SJSA1 (cell line): ENCODE data around the gene SLC43A2. TPM values are rescaled to one million over a fixed set of nuclear protein-coding genes. Genes with fewer than 3 reads are reported as not detected.

Experiments
- DNase-seq, 2 experiments: peaks; one replicate each; pipeline ENCODE4 v3.0.0-alpha.2; 2015 to 2020; ENCODE audit warnings: low spot score in 2 of 2, low read depth in 1 of 2
- H3K27ac ChIP-seq: fragments of 250-450 bp; sonication (Bioruptor Pico); 2 replicates; pipeline ENCODE4 v1.5.1; 2020; ENCODE audit warnings: mild to moderate bottlenecking, moderate library complexity
- H3K27me3 ChIP-seq: fragments of 250-450 bp; sonication (Bioruptor Pico); replicated peaks from 2 replicates; pipeline ENCODE4 v1.5.1; 2020; ENCODE audit warnings: mild to moderate bottlenecking, moderate library complexity
- H3K36me3 ChIP-seq: fragments of 250-450 bp; sonication (Bioruptor Pico); 2 replicates; pipeline ENCODE4 v1.5.1; 2020; ENCODE audit warnings: mild to moderate bottlenecking
- H3K4me1 ChIP-seq: fragments of 250-450 bp; sonication (Bioruptor Pico); replicated peaks from 2 replicates; pipeline ENCODE4 v1.6.1; 2021; ENCODE audit warnings: mild to moderate bottlenecking
- H3K4me3 ChIP-seq: fragments of 250-450 bp; sonication (Bioruptor Pico); 2 replicates; pipeline ENCODE4 v1.5.1; 2020; ENCODE audit warnings: mild to moderate bottlenecking
- H3K9me3 ChIP-seq: fragments of 250-450 bp; sonication (Bioruptor Pico); replicated peaks from 2 replicates; pipeline ENCODE4 v1.5.1; 2020; ENCODE audit warnings: mild to moderate bottlenecking
- total RNA-seq: library from RNA; depleted of rRNA; stranded (reverse); fragments of >200 nt; shearing (Covaris generic); gene quantifications from 2 replicates; pipeline ENCODE4 v1.2.3, GENCODE V29; 2014

The SLC43A2 gene
- total RNA-seq, 1 experiment from 2014 or later: 3.4 TPM

DNA sequence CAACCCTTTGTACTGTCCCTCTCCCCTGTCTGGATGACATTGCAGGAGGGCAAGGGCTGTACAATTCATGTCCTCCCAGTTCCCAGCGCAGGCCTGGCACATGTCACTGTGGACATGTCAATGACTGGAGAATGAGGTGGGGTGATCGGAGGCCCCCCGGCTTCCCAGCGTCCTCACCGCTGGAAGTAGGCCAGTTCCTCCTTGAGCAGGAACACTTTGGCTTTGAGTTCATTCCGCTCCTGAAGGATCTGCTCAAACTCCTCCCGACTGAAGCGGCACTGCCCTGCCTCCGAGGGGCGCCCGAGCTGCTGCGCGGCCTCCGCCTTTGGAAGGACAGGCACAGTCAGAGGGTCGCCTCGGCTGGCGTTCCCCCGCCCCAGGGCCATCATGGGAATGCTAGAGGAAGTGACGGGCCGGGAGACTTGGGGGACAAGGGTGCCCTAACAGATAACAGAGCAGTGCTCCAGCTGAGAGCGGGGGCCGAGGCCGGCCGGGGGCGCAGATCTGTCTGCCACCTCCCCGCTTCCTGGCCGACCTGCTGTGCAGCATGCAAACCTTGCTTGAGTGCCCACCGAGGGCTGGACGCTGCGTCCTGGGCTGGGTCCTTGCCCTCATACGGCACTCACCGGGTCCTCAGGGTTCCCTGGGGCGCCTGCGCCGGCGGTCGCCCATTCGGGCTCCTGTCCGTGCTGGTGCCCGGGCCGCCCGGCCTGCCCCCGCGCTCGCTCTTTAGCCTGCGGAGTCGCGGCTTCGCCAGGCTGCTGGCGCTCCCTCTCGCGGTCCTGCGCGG lies 19.7 kb upstream of the SLC43A2 start:
- DNase-seq: no peak
- Histone ChIP-seq H3K27me3 (no peaks in the 10 kb centered on the region; the same call in 1 of the 2 replicates), H3K27ac (no peak overlapping the region), H3K36me3 (peaks cover 43% of the 10 kb centered on the region), H3K9me3 (0 out of 2 replicates have a peak, but pooled peaks cover 2% of the 10 kb centered on the region), H3K4me3 (peak overlapping the region; percentile 26), H3K4me1 (peaks cover 40% of the 10 kb centered on the region)

DNA sequence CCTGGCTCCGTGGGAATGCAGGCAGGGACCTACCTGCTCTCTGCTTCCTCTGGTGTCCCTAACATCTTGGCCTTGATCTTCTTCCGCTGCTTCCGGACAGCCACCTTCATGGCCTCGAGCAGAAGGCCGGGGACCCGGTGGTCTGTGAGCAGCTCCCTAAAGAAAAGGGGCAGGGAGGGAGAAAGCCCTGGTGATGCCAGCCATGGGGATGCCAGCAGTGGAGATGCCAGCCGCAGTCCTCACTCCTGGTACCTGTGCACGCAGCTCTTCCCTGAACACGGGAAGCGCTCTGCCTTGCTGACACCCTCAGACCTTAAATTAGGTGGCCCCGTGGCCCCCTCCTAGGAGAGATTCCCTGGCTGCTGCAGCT lies 19.2 kb upstream of the SLC43A2 start:
- peaks cover 41% of the 10 kb centered on the region for H3K4me1 ChIP-seq
- H3K36me3 ChIP-seq: peaks cover 37% of the 10 kb centered on the region
- H3K9me3 ChIP-seq: 0 out of 2 replicates have a peak, but pooled peaks cover 2% of the 10 kb centered on the region
- H3K27me3 ChIP-seq: no peaks in the 10 kb centered on the region; the same call in 1 of the 2 replicates
- no peak overlapping the region for H3K4me3 ChIP-seq
- no peak for DNase-seq
- H3K27ac ChIP-seq: no peak overlapping the region

DNA sequence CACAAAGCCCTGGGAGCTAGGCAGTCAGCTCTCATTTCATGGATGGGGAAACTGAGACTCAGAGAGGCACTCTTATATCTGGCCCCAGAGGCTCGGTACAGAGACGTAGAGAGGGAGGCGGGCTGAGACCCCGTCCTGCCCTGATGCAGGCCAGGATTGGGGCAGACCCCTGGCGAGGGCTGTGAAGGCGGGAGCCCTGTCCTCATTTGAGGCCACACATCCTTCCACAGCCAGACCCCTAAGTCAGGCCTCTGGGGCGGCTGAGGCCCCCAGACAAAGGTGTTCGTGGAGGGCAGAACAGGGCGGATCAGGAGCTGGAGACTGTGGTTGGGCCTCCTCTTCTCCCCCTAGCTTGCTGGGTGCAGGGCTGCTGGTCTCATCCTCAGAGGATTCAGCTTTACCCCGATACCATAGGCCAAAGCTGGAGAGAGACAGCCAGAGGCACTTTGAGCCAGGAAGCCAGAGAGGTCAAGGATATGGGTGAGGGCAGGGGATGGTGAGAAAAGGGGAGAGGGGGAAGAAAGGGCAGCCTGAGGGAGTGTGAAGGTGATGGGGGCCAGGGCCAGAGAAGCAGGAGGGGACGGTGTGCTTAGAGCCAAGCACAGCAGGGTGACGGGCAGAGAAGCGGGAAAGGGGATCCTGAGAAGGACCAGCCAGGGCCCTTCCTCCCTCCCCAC lies 17.7 kb upstream of the SLC43A2 start:
- H3K27me3 ChIP-seq: no peaks in the 10 kb centered on the region; the same call in 1 of the 2 replicates
- H3K36me3 ChIP-seq: peaks cover 23% of the 10 kb centered on the region
- no peak overlapping the region for H3K27ac ChIP-seq
- H3K9me3 ChIP-seq: 0 out of 2 replicates have a peak, but pooled peaks cover 2% of the 10 kb centered on the region
- H3K4me3 ChIP-seq: no peak overlapping the region
- DNase-seq: no peak
- H3K4me1 ChIP-seq: peaks cover 41% of the 10 kb centered on the region

DNA sequence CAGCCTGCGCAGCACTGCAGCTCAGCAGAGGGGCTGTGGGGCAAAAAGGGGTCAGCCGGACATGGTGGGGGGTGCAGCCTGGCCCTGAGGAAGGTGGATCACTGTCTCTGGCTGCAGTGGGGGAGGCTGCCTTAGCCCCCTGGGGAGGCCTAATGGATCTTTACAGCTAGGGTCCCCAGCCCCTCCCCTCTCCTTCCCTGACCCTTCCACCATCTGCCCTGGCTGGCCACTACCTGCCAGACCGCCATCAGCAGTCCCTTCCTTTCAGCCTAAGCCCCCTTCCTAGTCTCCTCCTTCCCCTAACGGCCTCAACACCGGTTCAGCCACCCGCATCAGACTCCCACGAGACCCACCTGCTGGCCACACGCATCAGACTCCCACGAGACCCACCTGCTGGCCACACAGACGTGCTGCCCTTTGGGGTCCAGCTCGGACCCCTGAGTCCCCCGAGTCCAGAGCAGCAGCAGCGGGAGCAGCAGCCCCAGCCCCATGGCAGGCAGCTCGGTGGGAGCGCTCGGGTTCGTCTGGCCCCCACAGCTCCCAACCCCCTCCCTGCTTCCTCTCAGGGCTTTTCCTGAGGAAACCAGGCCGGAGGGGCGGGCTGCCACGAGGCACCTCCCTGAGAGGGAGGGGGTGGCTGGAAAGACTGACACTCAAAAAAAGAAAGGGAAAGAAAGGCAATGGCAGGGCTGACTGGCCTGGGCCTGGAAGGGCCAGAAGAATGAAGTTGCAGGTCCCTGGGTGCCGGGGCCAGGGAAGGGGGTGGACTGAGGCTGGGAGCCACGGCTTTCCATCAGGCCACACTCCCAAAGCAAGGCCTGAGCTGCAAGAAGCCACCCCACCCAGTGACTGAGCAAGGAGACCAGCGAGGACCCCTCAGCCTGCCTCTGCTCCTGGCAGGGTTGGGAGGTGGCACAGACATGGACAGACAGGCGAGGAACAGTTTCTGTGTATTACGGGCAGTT lies 16.9 kb upstream of the SLC43A2 start, which contains the start of gene SCARF1:
Gene SCARF1, minus strand, starts transcription at position 526 of the 965 bp plus-strand sequence. Its CDS starts 35 bp downstream, at position 491.
- no peak for DNase-seq
- Histone ChIP-seq H3K36me3 (peaks cover 14% of the 10 kb centered on the region), H3K27me3 (no peaks in the 10 kb centered on the region; the same call in 1 of the 2 replicates), H3K27ac (no peak within 1 kb of the TSS), H3K9me3 (0 out of 2 replicates have a peak, but pooled peaks cover 2% of the 10 kb centered on the region), H3K4me1 (peaks cover 38% of the 10 kb centered on the region), H3K4me3 (no peak within 1 kb of the TSS)

DNA sequence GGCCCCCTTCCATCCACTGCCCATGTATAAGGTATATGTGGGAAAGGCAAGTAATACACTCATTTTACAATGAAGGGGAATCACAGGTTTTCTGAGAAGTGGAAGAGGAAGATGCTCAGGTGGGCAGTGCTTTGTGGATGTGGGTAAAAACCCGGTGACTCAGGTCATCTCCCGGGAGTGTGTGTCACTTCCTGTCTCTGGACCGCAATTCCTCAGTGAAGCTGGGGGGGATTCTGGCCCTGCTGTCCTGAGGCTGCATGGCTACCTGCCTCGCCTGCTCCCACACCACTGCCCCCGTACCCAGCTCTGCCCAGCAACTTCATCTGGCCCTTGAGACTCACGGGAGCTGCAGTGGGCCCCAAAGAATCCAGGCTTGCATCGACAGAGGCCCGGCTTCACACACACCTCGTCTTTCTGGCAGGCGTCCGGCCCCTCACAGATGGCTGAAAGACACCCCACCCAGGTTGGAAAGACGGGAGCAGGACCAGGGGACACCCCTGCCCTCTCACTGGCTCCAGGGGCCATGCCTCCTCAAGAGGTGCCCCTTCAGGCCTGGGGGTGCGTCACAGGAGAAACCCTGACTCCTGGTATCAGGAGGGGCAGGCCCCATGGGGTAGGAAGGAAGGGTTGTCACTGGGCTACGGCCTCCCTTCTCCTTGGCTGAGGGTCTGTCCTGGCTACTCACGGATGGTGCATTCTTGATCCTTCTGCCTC lies 16.0 kb upstream of the SLC43A2 start:
- peaks cover 7% of the 10 kb centered on the region for H3K36me3 ChIP-seq
- DNase-seq: peak in 1 of 2 experiments; percentile 15

DNA sequence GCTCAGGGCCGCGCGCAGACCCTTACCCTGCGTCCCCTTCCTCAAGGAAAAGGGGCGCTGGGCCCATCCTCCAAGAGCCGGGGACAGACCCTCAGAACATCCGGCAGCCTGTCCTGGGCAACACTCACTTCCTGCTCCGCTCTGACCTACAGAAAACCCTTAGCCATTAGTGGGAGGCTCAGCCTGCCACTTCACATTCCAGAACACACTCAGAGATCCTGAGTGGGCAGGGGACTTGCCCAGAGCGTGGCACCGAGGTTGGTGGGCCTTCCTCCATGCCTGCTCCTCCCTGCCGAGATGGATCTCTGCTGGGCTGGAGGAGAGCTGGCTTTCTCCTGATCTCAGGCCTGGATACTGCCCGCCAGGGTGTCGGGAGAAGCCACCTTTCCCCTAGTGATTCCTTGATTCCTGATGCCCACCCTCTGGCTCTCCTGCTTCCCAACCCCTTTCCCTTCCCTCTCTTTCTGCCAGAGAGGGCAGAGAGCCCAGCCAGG lies 15.4 kb upstream of the SLC43A2 start:
- H3K4me1 ChIP-seq: peaks cover 25% of the 10 kb centered on the region
- peak in 1 of 2 experiments; percentile 12 for DNase-seq
- no peak overlapping the region for H3K27ac ChIP-seq
- no peak overlapping the region for H3K4me3 ChIP-seq
- peaks cover 7% of the 10 kb centered on the region for H3K36me3 ChIP-seq
- H3K27me3 ChIP-seq: no peaks in the 10 kb centered on the region; the same call in 1 of the 2 replicates
- H3K9me3 ChIP-seq: 0 out of 2 replicates have a peak, but pooled peaks cover 2% of the 10 kb centered on the region

More for the DNA sequence above, 16.0 kb upstream of the SLC43A2 start:
- Histone ChIP-seq H3K27me3 (no peaks in the 10 kb centered on the region; the same call in 1 of the 2 replicates), H3K27ac (no peak overlapping the region), H3K4me1 (peaks cover 31% of the 10 kb centered on the region), H3K4me3 (no peak overlapping the region), H3K9me3 (0 out of 2 replicates have a peak, but pooled peaks cover 2% of the 10 kb centered on the region)

DNA sequence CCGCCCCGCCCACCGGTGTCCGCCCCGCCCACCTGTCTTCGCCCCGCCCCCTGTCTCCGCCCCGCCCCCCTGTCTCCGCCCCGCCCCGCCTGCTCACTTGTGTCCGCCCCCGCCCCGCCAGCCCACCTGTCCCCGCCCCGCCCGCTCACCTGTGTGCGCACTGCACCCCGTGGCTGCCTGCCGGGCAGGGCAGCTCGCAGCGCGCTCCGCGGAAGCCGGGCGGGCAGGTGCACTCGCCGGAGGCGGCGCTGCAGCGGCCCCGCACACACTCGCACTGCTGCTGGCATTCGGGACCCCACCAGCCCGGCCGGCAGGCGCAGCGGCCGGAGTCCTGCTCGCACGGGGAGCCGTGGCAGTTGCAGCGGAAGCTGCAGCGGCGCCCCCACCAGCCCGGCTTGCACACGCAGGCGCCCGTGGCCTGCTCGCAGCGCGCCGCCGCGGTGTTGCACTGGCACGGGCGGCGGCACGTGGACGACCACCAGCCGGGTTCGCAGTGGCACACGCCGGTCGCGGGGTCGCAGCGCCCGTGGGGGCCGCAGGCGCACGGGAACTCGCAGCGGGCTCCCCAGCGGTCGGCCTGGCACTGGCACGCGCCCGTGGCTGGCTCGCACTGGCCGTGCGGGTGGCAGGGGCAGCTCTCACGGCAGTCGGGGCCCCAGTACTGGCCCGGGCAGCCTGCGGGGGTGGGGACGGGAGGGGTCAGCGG lies 14.8 kb upstream of the SLC43A2 start:
- H3K9me3 ChIP-seq: 0 out of 2 replicates have a peak, but pooled peaks cover 2% of the 10 kb centered on the region
- no peak overlapping the region for H3K27ac ChIP-seq
- no peaks in the 10 kb centered on the region; the same call in 1 of the 2 replicates for H3K27me3 ChIP-seq
- DNase-seq: no peak
- H3K36me3 ChIP-seq: peaks cover 7% of the 10 kb centered on the region
- peak overlapping the region; percentile 30 for H3K4me3 ChIP-seq
- H3K4me1 ChIP-seq: peaks cover 21% of the 10 kb centered on the region

DNA sequence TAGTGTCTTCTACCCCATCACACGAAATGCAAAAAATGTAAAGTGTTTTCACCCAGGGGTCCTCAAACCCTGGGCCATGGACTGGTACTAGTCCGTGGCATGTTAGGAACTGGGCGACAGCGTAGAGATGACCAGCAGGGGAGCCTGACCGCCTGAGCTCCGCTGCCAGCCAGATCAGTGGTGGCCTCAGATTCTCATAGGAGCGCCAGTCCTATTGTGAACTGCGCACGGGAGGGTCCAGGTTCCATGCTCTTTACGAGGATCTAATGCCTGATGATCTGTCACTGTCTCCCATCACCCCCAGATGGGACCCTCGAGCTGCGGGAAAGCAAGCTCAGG lies 12.4 kb upstream of the SLC43A2 start:
- no peak for DNase-seq
- 0 out of 2 replicates have a peak, but pooled peaks cover 2% of the 10 kb centered on the region for H3K9me3 ChIP-seq
- H3K4me1 ChIP-seq: peaks cover 17% of the 10 kb centered on the region
- no peaks in the 10 kb centered on the region; the same call in 1 of the 2 replicates for H3K36me3 ChIP-seq
- no peak overlapping the region for H3K27ac ChIP-seq
- H3K27me3 ChIP-seq: no peaks in the 10 kb centered on the region; the same call in 1 of the 2 replicates
- no peak overlapping the region for H3K4me3 ChIP-seq

DNA sequence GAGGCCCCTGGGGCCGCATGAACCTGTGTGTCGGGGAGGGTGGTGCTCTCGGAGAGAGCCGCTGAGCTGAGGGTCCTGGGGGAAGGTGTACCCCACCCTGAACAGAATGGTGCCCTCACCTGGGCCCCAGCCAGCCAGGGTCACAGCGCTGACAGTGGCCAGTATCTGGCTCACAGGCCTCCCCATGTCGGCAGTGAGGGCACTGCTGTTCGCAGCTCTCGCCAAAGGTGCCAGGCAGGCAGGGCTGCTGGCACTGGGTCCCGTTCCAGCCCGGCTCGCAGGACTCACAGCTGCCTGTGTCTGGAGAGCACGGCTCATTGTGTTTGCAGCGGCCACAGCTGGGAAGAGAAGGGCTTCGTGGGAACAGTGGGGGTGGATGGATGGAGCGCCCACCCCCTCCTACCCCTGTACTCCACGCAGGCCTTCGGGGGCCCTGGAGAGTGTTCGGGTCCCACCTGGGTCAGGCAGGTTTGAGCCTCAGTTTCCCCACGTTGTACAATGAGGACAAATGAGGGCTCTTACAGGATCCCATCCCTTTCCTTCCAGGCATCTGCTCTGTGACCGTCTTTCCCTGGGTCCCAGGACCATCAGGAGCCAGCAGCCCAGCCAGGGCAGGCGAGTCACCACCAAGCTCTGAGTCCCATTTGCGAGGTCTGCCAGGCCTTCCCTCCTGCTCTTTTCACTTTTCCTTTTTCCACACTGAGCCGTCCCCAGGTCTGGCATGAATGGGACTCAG lies 11.9 kb upstream of the SLC43A2 start:
- 0 out of 2 replicates have a peak, but pooled peaks cover 2% of the 10 kb centered on the region for H3K9me3 ChIP-seq
- no peaks in the 10 kb centered on the region for H3K36me3 ChIP-seq
- H3K4me3 ChIP-seq: no peak overlapping the region
- H3K4me1 ChIP-seq: peaks cover 17% of the 10 kb centered on the region
- no peak for DNase-seq
- H3K27ac ChIP-seq: no peak overlapping the region
- H3K27me3 ChIP-seq: no peaks in the 10 kb centered on the region; the same call in 1 of the 2 replicates

DNA sequence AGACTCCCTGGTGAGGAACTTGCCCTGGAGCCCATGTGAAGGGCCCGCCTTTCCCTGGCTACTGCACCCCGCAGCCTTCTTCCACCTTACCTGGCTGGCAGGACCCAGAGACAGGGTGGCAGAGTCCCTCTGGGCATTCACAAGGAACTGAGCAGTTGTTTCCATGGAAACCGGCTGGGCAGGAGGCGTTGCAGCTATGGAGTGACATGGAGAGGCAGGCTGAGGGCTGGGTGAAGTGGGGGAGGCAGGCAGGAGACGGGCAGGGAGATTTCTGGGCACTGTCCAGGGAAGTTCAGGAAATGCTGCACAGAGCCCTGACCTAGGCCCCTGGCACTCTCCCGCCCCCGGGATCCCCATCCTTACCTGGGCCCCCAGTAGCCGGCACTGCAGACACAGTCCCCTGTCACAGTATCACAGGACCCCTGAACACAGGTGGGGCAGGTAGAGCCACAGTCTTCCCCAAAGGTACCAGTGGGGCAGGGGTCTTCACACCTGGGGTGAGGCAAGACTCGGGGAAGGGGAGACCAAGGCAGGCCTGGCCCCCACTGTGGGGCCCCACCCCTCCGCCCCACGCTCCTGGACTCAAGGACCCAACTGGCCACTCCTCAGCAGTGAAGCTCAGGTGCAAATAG lies 11.0 kb upstream of the SLC43A2 start:
- DNase-seq: no peak
- Histone ChIP-seq H3K9me3 (0 out of 2 replicates have a peak, but pooled peaks cover 2% of the 10 kb centered on the region), H3K27ac (no peak overlapping the region), H3K36me3 (no peaks in the 10 kb centered on the region), H3K4me3 (no peak overlapping the region), H3K27me3 (no peaks in the 10 kb centered on the region; the same call in 1 of the 2 replicates), H3K4me1 (peaks cover 14% of the 10 kb centered on the region)
